A673 (cell line): ENCODE data around the gene RASGRP1.

Experiments used
- CTCF ChIP-seq: fragments of 300-800, 200-600 bp; sonication (generic); conservative IDR thresholded peaks from 2 replicates; pipeline ENCODE4 v1.5.1; 2017; ENCODE audit warnings: low read depth, mild to moderate bottlenecking, antibody characterized with exemption, low read length, moderate library complexity, mixed read lengths
- EZH2 ChIP-seq: fragments of 200-600 bp; sonication (generic); IDR thresholded peaks from 2 replicates; pipeline ENCODE4 v1.6.1; 2017; ENCODE audit warnings: borderline replicate concordance, low read depth, mild to moderate bottlenecking, mixed read lengths, antibody characterized with exemption, low read length; ENCODE audit not compliant: poor library complexity, severe bottlenecking

GRCh38 chr15:38539008-38539343, 25.6 kb downstream of the RASGRP1 start:
- TF ChIP-seq CTCF (no peak), EZH2 (no peak)
